HG03460 (cell line): Measurements from ENCODE around the gene HADH.
"Not testable (repeated sequence)": the region's sequence is repeated elsewhere in the genome, so short reads cannot be mapped to it uniquely, and the experiment has no call there.

Experiments
- ATAC-seq: cut with Tn5 transposase; IDR thresholded peaks from one replicate; pipeline ENCODE4 v1.9.1; 2021; ENCODE audit not compliant: unreplicated experiment

Gene HADH

DNA sequence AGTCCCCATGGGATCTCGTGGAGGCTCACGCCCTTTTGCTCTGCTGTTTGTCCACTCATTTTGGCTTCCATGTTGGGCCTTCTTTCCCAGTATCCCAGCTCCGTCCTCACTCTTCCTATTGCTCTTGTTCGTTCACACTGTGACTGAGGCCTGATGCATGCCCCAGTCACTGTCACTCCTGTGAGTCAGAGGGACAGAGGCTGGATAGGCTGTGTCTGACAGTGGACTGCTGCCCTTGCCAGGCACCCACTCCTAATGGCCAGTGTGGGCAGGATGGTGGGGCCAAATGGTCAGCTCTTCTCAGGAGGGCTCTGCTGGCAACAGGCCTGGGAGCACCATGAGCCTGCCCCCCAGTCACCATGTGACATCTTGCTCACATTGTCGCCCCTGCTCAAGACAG lies 40.0 kb downstream of the HADH start:
- no peak for ATAC-seq

DNA sequence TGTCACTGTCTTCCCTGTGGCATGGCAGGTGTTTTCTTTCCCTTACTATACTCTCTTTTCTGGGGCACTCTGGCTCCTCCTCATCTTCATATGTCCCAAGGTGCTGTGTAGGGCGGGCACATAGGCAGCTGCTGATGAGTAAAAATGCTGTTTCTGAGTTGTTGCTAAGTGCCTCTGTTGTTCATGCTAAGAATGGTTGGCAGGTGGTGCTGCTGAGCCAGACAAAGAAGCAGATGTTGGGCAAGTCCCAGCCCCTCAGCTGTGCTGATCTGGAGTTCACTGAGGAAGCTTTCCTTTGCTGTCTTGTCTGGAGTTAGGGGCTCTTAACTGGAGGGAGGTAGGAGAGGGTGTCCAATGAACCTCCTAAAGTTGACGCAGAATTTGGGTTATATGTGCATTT lies 40.6 kb downstream of the HADH start:
- peak; percentile 98 for ATAC-seq

DNA sequence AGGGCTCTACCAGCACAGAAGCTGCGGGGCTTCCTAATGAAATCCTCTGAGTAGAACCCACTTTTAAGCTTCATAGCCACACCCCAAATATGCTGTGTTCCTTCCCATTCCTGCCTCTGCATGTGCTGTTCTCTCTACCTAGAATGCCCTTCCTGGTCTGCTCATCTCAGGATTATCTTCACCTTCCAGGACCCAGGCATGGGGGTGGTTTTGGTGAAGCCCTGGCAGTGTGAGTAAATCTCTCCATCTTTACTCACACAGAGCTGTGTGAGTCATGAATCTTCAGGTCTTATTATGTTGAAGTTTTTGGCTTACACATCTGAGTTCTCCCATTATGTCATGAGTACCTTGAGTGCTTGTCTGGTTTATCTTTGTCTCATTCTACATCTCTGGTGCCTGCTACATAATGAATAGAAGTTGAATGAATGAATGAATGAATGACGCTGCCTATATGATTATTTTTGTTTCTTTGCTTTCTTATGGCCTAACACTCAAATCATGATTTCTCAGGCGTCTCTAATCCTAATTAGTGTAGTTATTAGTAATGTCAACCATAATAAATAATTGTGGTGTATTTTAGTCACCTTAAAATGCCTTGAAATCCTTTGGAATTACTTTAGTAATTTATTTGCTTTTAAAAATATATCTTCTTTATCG lies 41.9 kb downstream of the HADH start:
- no peak for ATAC-seq

DNA sequence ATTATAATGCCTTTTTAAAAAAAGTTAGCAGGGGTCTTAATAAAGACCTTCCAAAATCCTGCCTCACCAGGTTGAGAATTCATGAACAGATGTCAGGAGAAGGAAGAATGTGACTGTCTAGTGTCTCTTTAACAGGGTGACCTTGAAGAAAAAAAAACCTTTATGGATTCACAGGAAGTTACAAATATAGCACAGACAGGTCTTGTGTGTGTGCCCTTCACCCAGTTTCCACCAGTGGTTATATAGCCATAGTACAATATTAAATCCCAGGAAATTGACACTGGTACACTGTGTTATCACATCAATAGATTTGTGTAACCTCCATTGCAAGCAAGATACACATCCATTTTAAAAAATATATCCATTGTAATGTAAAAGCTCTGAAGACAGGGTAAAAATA lies 43.7 kb downstream of the HADH start:
- no peak for ATAC-seq

DNA sequence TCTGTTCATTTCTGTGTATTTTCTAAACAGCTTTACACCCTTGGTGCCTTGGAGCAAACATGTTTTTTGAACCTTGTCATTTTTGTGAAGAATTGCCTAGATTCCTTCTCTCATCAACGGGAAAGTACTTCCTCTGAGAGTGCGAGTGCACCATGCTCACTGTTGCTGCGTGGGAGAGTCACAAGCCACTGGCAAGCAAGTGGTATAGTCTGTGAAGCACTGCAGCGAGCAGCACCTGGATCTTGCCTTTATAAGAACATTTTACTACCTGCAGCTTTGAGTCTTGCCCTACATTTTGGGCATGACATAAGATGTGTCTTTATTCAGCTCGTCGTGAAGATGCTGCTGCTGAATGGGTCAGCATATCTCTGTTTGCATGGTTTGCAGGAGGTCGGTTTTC lies 44.9 kb downstream of the HADH start:
- no peak for ATAC-seq

DNA sequence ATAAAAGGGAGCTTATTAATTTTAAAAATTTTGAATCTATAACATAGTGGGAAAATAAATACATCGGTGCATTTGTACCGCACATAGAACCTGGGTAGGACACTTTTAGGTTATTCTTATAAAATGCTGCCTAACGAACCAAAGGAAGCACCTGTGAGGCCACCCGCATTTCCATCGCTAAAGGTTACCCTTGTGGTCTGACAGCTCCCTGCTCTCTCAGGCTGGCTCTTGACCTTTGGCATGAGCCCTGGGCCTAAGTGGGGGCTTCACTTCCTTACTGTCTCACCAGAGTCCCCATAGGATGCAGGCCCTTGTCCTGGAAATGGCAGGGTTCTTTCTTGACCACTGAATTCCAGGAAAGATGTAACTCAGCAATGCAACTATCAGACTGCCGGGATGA lies 46.0 kb downstream of the HADH start:
- ATAC-seq = no peak

DNA sequence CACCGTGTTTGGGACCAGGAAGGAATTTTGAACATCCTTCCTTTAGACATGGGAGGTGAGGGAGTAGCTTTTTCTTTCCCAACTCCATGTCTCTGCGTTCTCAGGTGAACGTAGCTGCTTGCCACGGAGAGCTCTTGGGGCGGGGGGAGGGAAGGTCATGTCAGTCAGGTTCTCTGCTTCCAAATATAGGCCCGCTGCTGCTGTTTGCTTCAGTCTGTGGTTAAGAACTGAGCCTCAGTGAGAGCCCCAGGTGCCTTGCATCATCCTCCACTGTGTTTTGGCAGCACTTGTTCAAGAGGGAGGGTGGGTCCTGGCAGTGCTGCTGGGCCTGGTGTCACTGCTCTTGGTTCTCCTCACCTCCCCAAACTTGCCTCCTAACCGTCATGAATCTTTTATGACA lies 46.5 kb downstream of the HADH start:
- ATAC-seq = peak; percentile 91

DNA sequence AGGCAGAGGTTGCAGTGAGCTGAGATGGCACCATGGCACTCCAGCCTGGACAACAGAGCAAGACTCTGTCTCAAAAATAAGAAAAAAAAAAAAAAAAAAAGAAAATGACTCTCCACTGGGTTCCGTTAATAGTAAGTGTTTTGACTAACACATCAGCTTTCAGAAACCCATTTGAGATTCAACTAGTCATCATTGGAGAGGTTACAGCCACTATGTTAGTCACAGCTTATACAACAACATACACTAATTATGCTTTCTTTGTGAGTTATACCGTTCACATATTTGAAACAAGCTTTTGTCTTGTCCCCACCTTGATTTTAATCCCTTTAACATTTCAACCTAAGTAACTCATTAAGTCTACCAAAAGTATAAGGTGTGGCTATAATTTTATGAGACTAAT lies 48.2 kb downstream of the HADH start:
- no peak for ATAC-seq

DNA sequence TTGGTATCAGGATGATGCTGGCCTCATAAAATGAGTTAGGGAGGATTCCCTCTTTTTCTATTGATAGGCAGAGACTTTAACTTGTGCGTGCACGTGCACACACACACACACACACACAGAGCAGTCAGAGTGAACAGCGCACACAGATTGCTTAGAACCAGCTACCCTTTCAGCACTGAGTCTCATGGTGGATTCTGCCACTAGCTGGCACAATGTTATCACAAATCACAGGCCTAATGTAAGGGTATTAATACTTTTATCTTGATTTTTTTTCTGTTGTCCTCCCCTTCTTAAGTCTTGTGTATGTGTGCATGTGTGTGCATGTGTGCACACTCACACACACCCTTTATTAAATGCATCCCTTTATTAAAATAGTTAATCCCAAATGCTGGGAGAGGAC lies 53.2 kb downstream of the HADH start:
- no peak for ATAC-seq

DNA sequence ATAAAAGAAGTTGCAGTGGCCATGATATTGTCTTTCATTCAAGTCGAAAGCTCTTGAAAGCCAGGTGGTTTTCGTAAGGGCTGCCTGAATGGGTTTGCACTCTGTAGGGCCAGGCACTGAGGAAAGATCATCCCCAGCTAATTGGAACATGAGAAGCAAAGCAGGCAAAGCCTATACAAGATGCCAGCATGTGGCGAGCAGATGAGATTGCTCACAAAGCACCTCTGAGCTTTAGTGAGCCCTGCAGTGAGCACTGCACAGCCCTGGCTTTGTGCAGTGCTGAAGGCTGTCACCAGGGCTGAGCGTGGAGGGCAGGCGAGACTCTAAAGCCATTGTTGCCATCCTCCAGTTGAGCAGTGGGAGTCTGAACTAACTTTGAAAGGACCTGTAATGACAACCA lies 53.8 kb downstream of the HADH start:
- ATAC-seq = no peak

DNA sequence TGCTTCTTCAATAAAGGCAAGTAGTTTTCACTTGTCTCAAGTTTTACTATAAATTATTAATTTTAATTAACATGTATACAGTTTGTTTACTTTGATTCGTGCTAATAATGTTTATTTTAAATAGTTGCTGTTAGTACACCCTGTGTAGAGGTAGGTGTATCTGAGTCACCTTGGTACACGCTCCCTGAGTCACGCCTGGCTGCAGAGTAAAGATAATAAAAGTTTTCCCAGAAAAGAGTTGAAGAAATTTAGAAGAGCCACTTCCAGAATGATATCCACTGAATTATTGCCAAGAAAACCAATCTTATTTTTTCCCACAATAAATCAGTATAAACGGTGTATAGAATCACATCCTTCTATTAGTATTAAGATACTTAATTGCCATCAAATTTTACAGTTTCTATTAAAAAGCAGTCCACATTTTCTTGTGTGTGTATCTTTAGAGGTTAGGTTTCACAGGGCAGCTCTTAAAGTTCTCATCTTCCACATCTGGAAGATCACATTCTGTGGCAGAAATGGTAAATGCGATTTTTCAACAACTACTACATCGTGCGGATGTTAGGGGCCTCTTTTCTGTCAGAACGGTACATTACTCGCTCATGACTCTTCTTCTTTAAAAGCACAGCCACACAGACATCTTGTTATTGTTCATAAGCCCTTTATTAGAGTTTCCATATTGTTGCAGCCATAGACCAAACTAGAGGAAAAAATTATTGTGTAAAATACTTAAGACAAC lies 55.4 kb downstream of the HADH start:
- ATAC-seq = no peak

DNA sequence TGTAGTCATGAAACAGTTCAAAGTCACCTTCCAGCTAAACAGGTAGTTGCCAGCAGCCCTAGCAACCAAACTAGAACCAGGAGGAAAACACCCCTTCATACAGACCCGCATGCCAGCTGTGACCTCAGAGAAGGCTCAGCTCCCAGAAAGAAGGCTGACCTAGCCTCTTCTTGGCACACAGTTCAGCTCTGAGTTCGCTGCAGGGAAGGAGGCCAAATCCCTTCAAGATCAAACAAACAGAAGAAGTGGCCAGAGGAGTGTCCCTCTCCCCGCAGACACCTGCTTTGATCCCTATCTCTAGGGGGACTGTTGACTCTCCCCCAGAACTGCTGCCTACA lies 56.0 kb downstream of the HADH start:
- ATAC-seq = no peak

DNA sequence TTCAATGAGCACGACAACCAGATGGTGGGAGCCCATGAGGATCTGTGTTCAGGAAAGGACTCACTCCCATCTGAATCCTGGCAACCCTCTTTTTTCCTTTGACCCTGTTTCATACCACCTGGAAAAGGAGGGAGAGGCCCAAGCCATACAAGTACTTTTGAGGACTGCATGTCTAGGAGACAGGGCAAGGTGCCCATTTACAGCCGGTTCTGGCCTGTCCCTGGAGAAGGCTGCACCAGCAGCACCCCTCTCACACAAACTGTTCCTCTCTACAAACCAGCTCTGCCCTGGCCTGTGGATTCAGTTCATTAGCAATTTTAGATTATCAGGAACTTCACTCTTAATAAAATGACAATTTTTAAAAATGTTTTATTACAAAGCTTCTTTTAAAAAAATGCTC lies 57.5 kb downstream of the HADH start:
- ATAC-seq = no peak

DNA sequence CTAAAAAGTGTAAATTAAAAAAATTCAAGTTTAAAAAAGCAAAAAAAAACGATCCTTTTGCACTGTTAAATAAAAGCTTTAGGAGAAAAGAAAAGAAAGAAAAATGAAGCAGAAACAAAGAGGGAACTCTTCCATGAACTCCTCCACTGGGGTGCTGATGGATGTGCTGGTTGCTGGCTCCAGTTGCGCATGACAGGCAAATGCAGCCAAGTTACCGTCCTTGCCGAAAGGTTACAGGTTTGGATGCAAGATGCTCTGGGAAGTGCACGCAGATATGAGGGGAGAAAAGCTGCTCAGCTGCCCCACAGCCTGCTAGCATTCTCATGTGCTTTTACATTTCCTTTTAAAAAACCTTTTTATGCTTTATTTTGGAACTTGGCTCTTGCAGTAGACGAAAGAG lies 58.5 kb downstream of the HADH start:
- no peak for ATAC-seq

DNA sequence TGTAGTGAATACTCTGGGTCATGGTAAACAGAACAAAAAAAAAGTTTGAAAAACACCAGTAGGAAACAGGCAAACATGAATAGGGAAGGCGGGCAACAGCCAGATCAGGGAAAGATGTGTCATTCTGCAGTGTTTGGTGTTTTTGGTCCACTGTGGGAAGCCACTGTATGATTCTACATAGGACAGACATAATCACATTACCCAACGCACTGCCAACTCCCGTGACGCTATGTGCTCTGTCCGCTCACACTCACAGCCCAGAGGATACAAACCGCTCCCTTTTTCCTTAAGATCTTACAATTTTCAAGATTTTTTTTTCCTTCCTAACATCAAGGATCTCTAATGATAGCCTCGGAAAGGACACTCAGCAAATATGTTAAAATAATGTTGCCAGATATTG lies 59.3 kb downstream of the HADH start:
- ATAC-seq = no peak

DNA sequence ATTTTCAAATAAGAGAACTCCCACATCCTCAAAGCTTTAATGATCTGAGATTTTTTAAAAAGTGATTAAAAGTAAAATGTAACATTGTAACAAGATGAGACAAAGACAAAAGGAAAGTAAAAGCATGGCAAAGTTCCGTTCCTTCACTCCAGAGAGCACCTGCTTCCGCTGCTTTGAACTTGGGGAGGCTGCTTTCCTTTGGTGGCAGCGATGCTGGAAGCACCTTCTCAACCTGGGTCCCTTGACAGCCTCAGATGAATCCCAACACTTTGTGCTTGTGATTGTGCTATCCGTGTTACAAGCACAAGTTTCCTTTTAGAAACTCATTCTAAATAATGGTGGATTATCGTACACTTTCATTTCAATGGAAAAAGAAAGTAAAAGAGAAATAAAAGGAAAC lies 59.7 kb downstream of the HADH start:
- no peak for ATAC-seq

DNA sequence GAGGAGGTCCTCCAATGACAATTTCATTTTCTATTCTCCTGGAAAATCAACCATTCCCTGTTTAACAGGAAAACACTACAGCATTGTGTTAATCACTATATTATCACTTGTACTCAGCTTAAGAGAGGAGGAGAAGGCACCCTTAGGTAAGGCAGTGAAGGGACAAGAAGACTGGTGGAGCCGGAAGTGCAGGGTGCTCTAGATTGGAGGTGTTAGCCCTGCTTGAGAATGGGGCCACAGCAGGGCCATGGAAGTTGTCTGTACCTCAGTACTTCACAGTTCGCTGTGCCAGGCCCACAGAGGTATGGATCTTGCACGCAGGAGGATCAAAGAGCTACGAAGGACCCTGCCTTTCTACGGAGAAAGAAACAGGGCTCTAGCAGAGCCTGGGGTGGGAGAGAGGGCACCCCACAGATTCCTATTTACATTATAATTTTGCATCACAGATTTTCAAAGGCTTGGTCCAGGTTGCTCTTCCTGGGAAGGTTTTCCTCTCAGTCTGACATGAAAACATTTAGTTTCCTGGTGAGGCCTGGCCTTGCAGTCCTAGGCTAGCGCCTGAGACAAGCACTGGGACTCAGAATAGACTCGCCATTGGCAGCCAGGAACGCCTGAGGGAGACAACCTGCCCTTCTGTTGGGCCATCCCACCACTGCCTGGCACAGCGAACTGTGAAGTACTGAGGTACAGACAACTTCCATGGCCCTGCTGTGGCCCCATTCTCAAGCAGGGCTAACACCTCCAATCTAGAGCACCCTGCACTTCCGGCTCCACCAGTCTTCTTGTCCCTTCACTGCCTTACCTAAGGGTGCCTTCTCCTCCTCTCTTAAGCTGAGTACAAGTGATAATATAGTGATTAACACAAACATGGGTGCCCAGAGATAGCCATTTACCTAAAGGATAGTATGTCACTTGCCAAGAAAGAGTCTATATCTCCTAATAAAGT lies 60.8 kb downstream of the HADH start:
- not testable (repeated sequence) for ATAC-seq

DNA sequence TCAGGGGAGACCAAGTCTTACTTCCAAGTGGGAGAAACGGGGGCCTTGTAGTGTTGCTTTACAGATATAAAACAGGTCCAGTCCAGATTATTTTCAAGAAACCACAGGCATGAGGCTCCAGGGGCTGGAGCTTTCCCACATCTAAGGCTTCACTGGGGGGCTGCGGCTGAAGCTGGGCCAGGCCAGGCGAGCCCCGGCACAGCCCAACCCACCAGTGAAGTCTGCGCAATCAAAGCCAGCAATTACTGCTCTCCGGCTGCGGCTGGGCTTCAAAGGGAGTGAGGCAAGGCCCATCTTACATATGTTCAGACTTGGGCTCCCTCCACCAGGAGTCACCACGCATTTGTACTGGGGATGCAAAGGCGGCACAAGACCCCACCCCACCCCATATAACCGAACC lies 61.7 kb downstream of the HADH start:
- no peak for ATAC-seq

DNA sequence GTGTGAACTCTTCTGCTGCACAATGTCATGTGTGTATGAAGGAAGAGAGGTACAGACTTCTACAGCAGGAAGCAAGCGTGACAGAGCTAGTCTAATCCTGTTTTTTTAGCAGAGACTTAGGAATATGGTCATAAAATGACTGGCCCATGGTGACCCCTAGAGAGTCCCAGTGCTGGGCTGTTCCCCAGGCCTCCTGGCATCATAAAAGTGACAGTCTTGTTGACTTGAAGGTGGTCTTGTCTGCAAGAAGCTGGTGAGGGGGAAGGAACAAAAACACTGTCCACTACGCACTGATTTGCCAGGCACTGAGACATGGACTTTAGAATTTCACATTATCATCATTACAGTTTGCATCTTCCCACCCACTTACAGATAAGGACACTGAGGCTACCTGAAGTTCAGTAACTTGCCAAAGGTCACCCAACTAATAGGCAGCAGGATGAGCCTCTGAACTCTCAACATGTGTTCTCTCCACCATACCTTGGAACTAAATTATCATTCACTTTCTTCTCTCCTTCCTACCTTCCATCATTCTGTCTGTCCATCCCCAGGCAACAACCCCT lies 63.0 kb downstream of the HADH start:
- ATAC-seq = no peak

DNA sequence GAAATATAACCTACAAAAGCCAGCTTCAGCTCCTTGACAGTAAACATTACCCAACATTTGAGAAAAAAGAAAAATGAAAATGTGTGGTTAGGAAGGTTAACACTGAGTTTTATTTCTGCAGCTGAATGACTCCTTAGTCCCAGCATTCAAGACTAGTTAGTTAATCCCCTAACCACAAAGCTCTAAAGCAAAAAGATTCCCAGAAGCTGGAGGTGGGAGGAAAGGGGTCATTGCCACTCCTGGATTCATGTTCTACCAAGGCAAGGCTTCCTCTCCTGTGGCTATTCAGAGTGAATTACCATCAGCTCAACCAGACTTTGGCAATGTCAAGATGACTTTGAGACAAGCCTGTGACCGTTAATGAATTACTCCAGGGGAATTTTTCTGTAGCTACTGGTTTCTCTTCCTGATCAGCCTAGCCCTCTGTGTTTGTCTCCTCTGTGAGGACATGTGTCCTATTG lies 63.6 kb downstream of the HADH start:
- peak; percentile 98 for ATAC-seq

DNA sequence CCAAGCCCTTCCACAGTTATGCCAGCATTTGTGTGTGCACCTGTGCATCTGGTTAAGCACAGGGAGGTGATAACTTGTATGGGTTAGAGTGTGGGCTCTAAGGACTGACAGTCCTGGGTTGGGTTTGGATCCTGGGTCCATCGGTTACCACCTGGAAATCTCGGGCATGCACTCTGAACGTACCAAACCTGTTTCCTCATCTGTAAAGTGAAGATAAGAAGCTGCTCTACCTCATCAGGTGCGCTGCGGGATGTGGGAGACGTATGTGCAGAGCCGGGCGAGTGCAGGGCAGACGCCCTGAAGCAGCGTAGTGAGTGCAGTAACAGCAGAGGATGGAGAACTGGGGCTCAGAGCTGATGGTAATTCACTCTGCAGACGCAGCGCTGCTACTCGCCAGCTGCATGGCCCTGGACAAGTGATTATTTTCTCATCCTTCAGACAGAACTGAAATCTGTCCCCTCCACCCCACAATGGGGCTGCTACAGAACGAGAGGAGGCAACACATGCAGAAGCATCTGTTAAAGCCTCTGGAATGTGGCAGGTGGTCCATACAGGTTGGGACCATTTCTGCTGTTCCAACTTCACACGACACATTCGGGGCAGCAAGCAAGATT lies 64.4 kb downstream of the HADH start:
- no peak for ATAC-seq
